ENCODE results near the gene OBP2B. TPM values are rescaled to one million over a fixed set of nuclear protein-coding genes. Genes with fewer than 3 reads are reported as not detected.

The OBP2B gene
- total and polyA plus RNA-seq, 9 of the 15 experiments (the other 6 are each of a cell fraction or from before 2014, with no cell fraction given) = not detected

- TF ChIP-seq HDAC2 (IDR thresholded peaks at IDR 0.05) (no peak), PTTG1 (tag; IDR thresholded peaks at IDR 0.05; ENCODE audit: low read depth) (no peak), CSDE1 (IDR thresholded peaks at IDR 0.05) (no peak), ZNF316 (IDR thresholded peaks at IDR 0.05) (no peak), XRCC3 (IDR thresholded peaks at IDR 0.05) (no peak), USF1 (CRISPR knock-in tag; IDR thresholded peaks at IDR 0.05) (no peak), STAT5B (CRISPR knock-in tag; IDR thresholded peaks at IDR 0.05) (no peak), BRCA1 (IDR thresholded peaks at IDR 0.05) (no peak), BRCA1 (CRISPR knock-in tag; IDR thresholded peaks at IDR 0.05) (no peak), PTBP1 (IDR thresholded peaks at IDR 0.05; ENCODE audit: low read depth, low read length) (no peak), TGIF2 (CRISPR knock-in tag; IDR thresholded peaks at IDR 0.05) (no peak), ZNF282 (CRISPR knock-in tag; IDR thresholded peaks at IDR 0.05) (no peak), RCOR1 (IDR thresholded peaks at IDR 0.05; ENCODE audit: borderline replicate concordance in 1 of 2, low read depth in 2 of 2, low read length in 2 of 2) (peak in 1 of 2 experiments; percentile 59; a peak in 1 of 4 replicates), ZNF239 (CRISPR knock-in tag; IDR thresholded peaks at IDR 0.05) (no peak), SAFB2 (IDR thresholded peaks at IDR 0.05; ENCODE audit: borderline replicate concordance, low read depth, low read length, severe bottlenecking) (no peak), TRIM25 (IDR thresholded peaks at IDR 0.05; ENCODE audit: borderline replicate concordance) (0 out of 2 replicates have a peak, but pooled peaks have one; percentile 32)
- TF ChIP-seq, protein P1, sequence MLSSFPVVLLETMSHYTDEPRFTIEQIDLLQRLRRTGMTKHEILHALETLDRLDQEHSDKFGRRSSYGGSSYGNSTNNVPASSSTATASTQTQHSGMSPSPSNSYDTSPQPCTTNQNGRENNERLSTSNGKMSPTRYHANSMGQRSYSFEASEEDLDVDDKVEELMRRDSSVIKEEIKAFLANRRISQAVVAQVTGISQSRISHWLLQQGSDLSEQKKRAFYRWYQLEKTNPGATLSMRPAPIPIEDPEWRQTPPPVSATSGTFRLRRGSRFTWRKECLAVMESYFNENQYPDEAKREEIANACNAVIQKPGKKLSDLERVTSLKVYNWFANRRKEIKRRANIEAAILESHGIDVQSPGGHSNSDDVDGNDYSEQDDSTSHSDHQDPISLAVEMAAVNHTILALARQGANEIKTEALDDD (IDR thresholded peaks at IDR 0.05) = no peak
- TF ChIP-seq, protein P2, sequence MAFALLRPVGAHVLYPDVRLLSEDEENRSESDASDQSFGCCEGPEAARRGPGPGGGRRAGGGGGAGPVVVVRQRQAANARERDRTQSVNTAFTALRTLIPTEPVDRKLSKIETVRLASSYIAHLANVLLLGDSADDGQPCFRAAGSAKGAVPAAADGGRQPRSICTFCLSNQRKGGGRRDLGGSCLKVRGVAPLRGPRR (CRISPR knock-in tag; IDR thresholded peaks at IDR 0.05) = no peak
- TF ChIP-seq, protein P3, sequence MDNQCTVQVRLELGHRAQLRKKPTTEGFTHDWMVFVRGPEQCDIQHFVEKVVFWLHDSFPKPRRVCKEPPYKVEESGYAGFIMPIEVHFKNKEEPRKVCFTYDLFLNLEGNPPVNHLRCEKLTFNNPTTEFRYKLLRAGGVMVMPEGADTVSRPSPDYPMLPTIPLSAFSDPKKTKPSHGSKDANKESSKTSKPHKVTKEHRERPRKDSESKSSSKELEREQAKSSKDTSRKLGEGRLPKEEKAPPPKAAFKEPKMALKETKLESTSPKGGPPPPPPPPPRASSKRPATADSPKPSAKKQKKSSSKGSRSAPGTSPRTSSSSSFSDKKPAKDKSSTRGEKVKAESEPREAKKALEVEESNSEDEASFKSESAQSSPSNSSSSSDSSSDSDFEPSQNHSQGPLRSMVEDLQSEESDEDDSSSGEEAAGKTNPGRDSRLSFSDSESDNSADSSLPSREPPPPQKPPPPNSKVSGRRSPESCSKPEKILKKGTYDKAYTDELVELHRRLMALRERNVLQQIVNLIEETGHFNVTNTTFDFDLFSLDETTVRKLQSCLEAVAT (IDR thresholded peaks at IDR 0.05) = peak in 1 of 2 experiments; percentile 57; a peak in 1 of 4 replicates
Observed at GRCh38 chr9:133238851-133239532, 29.9 kb upstream of the OBP2B start (continued).

All from K562 (cell line).